Adrenal gland (tissue), 5 donors: ENCODE data around the gene BCAS4.

Experiments
- POLR2A ChIP-seq, 2 donors: fragments of 450-650 bp; IDR thresholded peaks; one replicate each; pipeline ENCODE4 v1.6.1; 2017; ENCODE audit warnings: antibody characterized with exemption in 2 of 2, mild to moderate bottlenecking in 2 of 2, moderate library complexity in 1 of 2
- TF ChIP-seq, protein P1 (sequence below), 6 experiments: fragments of 450-650 bp in 4 of 6; fragments of 200-600 bp in 2 of 6; sonication (generic) in 1 of 6; IDR thresholded peaks; 1 replicate in 5 of 6; 2 replicates in 1 of 6; pipeline versions ENCODE4 v1.5.1 to v1.8.0; 2016 to 2021; ENCODE audit warnings: antibody characterized with exemption in 6 of 6, mild to moderate bottlenecking in 2 of 6, moderate library complexity in 1 of 6
- donor health status: DM: no; HTN: no; CAD: no.

DNA sequence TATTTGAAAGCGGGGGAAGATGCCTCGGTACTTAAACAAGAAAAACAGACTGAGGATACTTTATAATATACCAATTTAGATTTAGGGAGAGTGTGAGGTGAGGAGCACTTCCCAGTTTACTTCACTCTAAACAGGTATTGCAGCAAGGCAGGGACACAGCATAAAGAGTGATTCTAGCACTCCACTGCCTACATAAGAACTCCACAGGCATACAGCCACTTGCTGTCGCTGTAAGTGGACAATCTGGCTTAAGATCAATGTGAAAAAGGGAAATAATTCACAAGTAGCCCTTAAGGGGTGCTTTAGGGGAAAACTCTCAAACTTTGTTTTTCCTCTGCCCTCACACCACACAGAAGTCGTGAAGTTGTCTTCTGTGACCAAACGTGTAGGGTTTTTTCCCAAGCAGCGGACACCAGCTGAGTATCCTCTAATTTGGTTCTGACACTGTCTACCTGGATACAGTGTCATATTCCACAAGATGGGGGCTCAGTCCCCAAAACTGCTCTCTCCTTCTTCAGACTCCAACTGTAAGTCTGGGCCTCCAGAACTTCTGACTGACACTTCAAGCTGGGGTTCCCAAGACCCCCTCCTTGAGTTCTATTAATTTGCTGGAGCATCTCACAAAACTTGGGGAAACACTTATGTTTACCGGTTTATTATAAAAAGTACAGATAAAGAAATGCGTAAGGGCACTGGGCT, 127.1 kb downstream of the BCAS4 start:
- TF ChIP-seq POLR2A (IDR thresholded peaks at IDR 0.05) = no peak
- TF ChIP-seq, protein P1, sequence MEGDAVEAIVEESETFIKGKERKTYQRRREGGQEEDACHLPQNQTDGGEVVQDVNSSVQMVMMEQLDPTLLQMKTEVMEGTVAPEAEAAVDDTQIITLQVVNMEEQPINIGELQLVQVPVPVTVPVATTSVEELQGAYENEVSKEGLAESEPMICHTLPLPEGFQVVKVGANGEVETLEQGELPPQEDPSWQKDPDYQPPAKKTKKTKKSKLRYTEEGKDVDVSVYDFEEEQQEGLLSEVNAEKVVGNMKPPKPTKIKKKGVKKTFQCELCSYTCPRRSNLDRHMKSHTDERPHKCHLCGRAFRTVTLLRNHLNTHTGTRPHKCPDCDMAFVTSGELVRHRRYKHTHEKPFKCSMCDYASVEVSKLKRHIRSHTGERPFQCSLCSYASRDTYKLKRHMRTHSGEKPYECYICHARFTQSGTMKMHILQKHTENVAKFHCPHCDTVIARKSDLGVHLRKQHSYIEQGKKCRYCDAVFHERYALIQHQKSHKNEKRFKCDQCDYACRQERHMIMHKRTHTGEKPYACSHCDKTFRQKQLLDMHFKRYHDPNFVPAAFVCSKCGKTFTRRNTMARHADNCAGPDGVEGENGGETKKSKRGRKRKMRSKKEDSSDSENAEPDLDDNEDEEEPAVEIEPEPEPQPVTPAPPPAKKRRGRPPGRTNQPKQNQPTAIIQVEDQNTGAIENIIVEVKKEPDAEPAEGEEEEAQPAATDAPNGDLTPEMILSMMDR (IDR thresholded peaks at IDR 0.05) = no peak
